Naive B cell (primary cell): ENCODE measurements around the gene COL23A1. TPM values are rescaled to one million over a fixed set of nuclear protein-coding genes. Genes with fewer than 3 reads are reported as not detected.

Source experiments
- ATAC-seq, 2 donors: fragments of 150-1000 bp; cut with Tn5 transposase; 2 replicates each; pipeline ENCODE4 v1.10.0; 2021; ENCODE audit warnings: low read depth in 2 of 2, mild to moderate bottlenecking in 2 of 2, moderate library complexity in 2 of 2
- DNase-seq: peaks from one replicate; pipeline ENCODE4 v3.0.0; 2022
- H3K27ac Mint-ChIP-seq, 6 donors: one replicate each; pipeline ENCODE4 v1.8.0; 2020 to 2022; ENCODE audit warnings: mild to moderate bottlenecking in 6 of 6, mixed read lengths in 6 of 6, moderate library complexity in 5 of 6, inconsistent platforms in 2 of 6
- H3K27me3 Mint-ChIP-seq, 3 donors: one replicate each; pipeline ENCODE4 v1.8.0; 2021 to 2022; ENCODE audit warnings: mixed read lengths in 3 of 3, mild to moderate bottlenecking in 1 of 3
- H3K36me3 Mint-ChIP-seq, 2 donors: one replicate each; pipeline ENCODE4 v1.8.0; 2020 to 2022; ENCODE audit warnings: mixed read lengths in 2 of 2, inconsistent platforms in 1 of 2, mild to moderate bottlenecking in 1 of 2
- H3K4me1 Mint-ChIP-seq, 3 donors: one replicate each; pipeline ENCODE4 v1.8.0; 2020 to 2022; ENCODE audit warnings: mixed read lengths in 3 of 3, inconsistent platforms in 1 of 3, mild to moderate bottlenecking in 1 of 3, moderate library complexity in 1 of 3
- H3K4me3 Mint-ChIP-seq, 8 donors: one replicate each; pipeline ENCODE4 v1.8.0; 2020 to 2022; ENCODE audit warnings: mild to moderate bottlenecking in 8 of 8, mixed read lengths in 8 of 8, moderate library complexity in 8 of 8, inconsistent platforms in 2 of 8
- H3K9me3 Mint-ChIP-seq, 7 donors: one replicate each; pipeline ENCODE4 v1.8.0; 2020 to 2022; ENCODE audit warnings: mixed read lengths in 7 of 7, mild to moderate bottlenecking in 5 of 7, inconsistent platforms in 2 of 7, moderate library complexity in 1 of 7
- polyA plus RNA-seq, 6 donors: library from polyadenylated mRNA; unstranded; fragments of 300-500 nt; fragmentation: Illumina TruSeq; gene quantifications; one replicate each; pipeline ENCODE4 v1.2.3, GENCODE V29; 2021; ENCODE audit warnings: low read depth in 6 of 6

Gene COL23A1
- polyA plus RNA-seq, 6 donors from 2014 or later, result 0.16 TPM; not detected in 5

GRCh38 chr5:178330791-178331404, 259.3 kb downstream of the COL23A1 start:
- H3K27ac Mint-ChIP-seq, result peak overlapping the region in 2 of 6 donors; percentile 4 to 80
- H3K36me3 Mint-ChIP-seq, result no peaks in the 10 kb centered on the region
- H3K4me3 Mint-ChIP-seq, result peak overlapping the region in 1 of 8 donors; percentile 26
- ATAC-seq, result no peak
- H3K4me1 Mint-ChIP-seq, result peaks cover 0 to 4% (median 0%) of the 10 kb centered on the region in 3 donors
- no peaks in the 10 kb centered on the region for H3K9me3 Mint-ChIP-seq
- DNase-seq, result no peak
- peaks cover 0 to 10% (median 4%) of the 10 kb centered on the region in 3 donors for H3K27me3 Mint-ChIP-seq

GRCh38 chr5:178328826-178329730, 261.1 kb downstream of the COL23A1 start:
- peaks cover 0 to 17% (median 7%) of the 10 kb centered on the region in 3 donors for H3K27me3 Mint-ChIP-seq
- peaks cover 0 to 9% (median 4%) of the 10 kb centered on the region in 3 donors for H3K4me1 Mint-ChIP-seq
- H3K4me3 Mint-ChIP-seq, result no peak overlapping the region
- H3K9me3 Mint-ChIP-seq, result no peaks in the 10 kb centered on the region
- DNase-seq (no peak), ATAC-seq (no peak)
- H3K36me3 Mint-ChIP-seq, result no peaks in the 10 kb centered on the region
- H3K27ac Mint-ChIP-seq, result no peak overlapping the region

GRCh38 chr5:178327931-178328711, 262.1 kb downstream of the COL23A1 start:
- Mint-ChIP-seq H3K27me3 (peaks cover 0 to 17% (median 6%) of the 10 kb centered on the region in 3 donors), H3K4me1 (peaks cover 0 to 14% (median 4%) of the 10 kb centered on the region in 3 donors), H3K9me3 (no peaks in the 10 kb centered on the region), H3K4me3 (no peak overlapping the region), H3K27ac (no peak overlapping the region), H3K36me3 (no peaks in the 10 kb centered on the region)
- no peak for DNase-seq
- no peak for ATAC-seq

- no peaks in the 10 kb centered on the region for H3K9me3 Mint-ChIP-seq
- ATAC-seq, result no peak
- no peak for DNase-seq
These were observed 262.7 kb downstream of the COL23A1 start for GRCh38 chr5:178327446-178327845.

GRCh38 chr5:178326374-178326715, 263.8 kb downstream of the COL23A1 start:
- Mint-ChIP-seq H3K4me3 (no peak overlapping the region), H3K4me1 (peaks cover 0 to 13% (median 4%) of the 10 kb centered on the region in 3 donors), H3K36me3 (no peaks in the 10 kb centered on the region), H3K27me3 (peaks cover 0 to 17% (median 10%) of the 10 kb centered on the region in 3 donors), H3K27ac (peak overlapping the region in 1 of 6 donors; percentile 84), H3K9me3 (no peaks in the 10 kb centered on the region)
- DNase-seq (no peak), ATAC-seq (no peak)

More at GRCh38 chr5:178327446-178327845, 262.7 kb downstream of the COL23A1 start:
- no peak overlapping the region for H3K27ac Mint-ChIP-seq
- H3K4me3 Mint-ChIP-seq, result no peak overlapping the region
- H3K36me3 Mint-ChIP-seq, result no peaks in the 10 kb centered on the region
- peaks cover 0 to 17% (median 9%) of the 10 kb centered on the region in 3 donors for H3K27me3 Mint-ChIP-seq
- peaks cover 0 to 13% (median 4%) of the 10 kb centered on the region in 3 donors for H3K4me1 Mint-ChIP-seq

- Mint-ChIP-seq H3K4me1 (peaks cover 0 to 13% (median 4%) of the 10 kb centered on the region in 3 donors), H3K36me3 (no peaks in the 10 kb centered on the region), H3K27me3 (peaks cover 0 to 17% (median 10%) of the 10 kb centered on the region in 3 donors), H3K9me3 (no peaks in the 10 kb centered on the region), H3K4me3 (peak overlapping the region in 1 of 8 donors; percentile 41), H3K27ac (no peak overlapping the region)
- no peak for ATAC-seq
- no peak for DNase-seq
These were observed 264.4 kb downstream of the COL23A1 start for GRCh38 chr5:178325679-178326373.

GRCh38 chr5:178325311-178325678, 264.9 kb downstream of the COL23A1 start:
- no peaks in the 10 kb centered on the region for H3K9me3 Mint-ChIP-seq
- H3K27ac Mint-ChIP-seq, result no peak overlapping the region
- H3K36me3 Mint-ChIP-seq, result no peaks in the 10 kb centered on the region
- peak overlapping the region in 2 of 8 donors; percentile 41 to 65 for H3K4me3 Mint-ChIP-seq
- no peak for ATAC-seq
- peaks cover 0 to 17% (median 10%) of the 10 kb centered on the region in 3 donors for H3K27me3 Mint-ChIP-seq
- H3K4me1 Mint-ChIP-seq, result peaks cover 0 to 10% (median 4%) of the 10 kb centered on the region in 3 donors
- DNase-seq, result no peak

- H3K4me1 Mint-ChIP-seq, result peaks cover 0 to 10% (median 4%) of the 10 kb centered on the region in 3 donors
- H3K9me3 Mint-ChIP-seq, result no peaks in the 10 kb centered on the region
- H3K27me3 Mint-ChIP-seq, result peaks cover 0 to 17% (median 10%) of the 10 kb centered on the region in 3 donors
- ATAC-seq (peak; percentile 40 to 58), DNase-seq (no peak)
- H3K36me3 Mint-ChIP-seq, result no peaks in the 10 kb centered on the region
- H3K27ac Mint-ChIP-seq, result peak overlapping the region in 1 of 6 donors; percentile 74
- H3K4me3 Mint-ChIP-seq, result peak overlapping the region in 5 of 8 donors; percentile 37 to 88 (median 59)
These were observed 265.5 kb downstream of the COL23A1 start for GRCh38 chr5:178324481-178325310.

- peak overlapping the region in 1 of 6 donors; percentile 4 for H3K27ac Mint-ChIP-seq
- no peak for DNase-seq
- H3K4me1 Mint-ChIP-seq, result peaks cover 0 to 10% (median 4%) of the 10 kb centered on the region in 3 donors
- ATAC-seq, result peak; percentile 5 to 28
- peak overlapping the region in 5 of 8 donors; percentile 37 to 88 (median 59) for H3K4me3 Mint-ChIP-seq
- H3K36me3 Mint-ChIP-seq, result no peaks in the 10 kb centered on the region
- peaks cover 0 to 17% (median 10%) of the 10 kb centered on the region in 3 donors for H3K27me3 Mint-ChIP-seq
- no peaks in the 10 kb centered on the region for H3K9me3 Mint-ChIP-seq
These were observed 266.2 kb downstream of the COL23A1 start for GRCh38 chr5:178323961-178324360.

- Mint-ChIP-seq H3K36me3 (no peaks in the 10 kb centered on the region), H3K27me3 (peaks cover 0 to 17% (median 10%) of the 10 kb centered on the region in 3 donors), H3K4me3 (peak overlapping the region in 2 of 8 donors; percentile 37 to 88), H3K27ac (no peak overlapping the region), H3K9me3 (peaks cover 0 to 2% (median 0%) of the 10 kb centered on the region in 7 donors), H3K4me1 (peaks cover 0 to 10% (median 4%) of the 10 kb centered on the region in 3 donors)
- DNase-seq (no peak), ATAC-seq (no peak)
These were observed 266.7 kb downstream of the COL23A1 start for GRCh38 chr5:178323541-178323865.

- no peak for ATAC-seq
- H3K9me3 Mint-ChIP-seq, result peaks cover 0 to 3% (median 1%) of the 10 kb centered on the region in 7 donors
- H3K27ac Mint-ChIP-seq, result no peak overlapping the region
- DNase-seq, result no peak
- H3K27me3 Mint-ChIP-seq, result peaks cover 0 to 17% (median 10%) of the 10 kb centered on the region in 3 donors
- peak overlapping the region in 3 of 8 donors; percentile 37 to 88 (median 41) for H3K4me3 Mint-ChIP-seq
- H3K36me3 Mint-ChIP-seq, result no peaks in the 10 kb centered on the region
- peaks cover 0 to 10% (median 4%) of the 10 kb centered on the region in 3 donors for H3K4me1 Mint-ChIP-seq
These were observed 267.3 kb downstream of the COL23A1 start for GRCh38 chr5:178322736-178323540.
